Activated T-cell treated with anti-CD3 and anti-CD28 coated beads for 48 hours (primary cell): ENCODE results near the gene RAB39A.
A peak's percentile ranks its signal among the peaks of the same experiment; 100 is the strongest.
"Not testable (repeated sequence)": the region's sequence is repeated elsewhere in the genome, so short reads cannot be mapped to it uniquely, and the experiment has no call there.

Experiments used
- DNase-seq: peaks from one replicate; pipeline ENCODE4 v3.0.0-alpha.2; 2020; ENCODE audit warnings: low read depth

RAB39A gene, protein sequence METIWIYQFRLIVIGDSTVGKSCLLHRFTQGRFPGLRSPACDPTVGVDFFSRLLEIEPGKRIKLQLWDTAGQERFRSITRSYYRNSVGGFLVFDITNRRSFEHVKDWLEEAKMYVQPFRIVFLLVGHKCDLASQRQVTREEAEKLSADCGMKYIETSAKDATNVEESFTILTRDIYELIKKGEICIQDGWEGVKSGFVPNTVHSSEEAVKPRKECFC

DNA sequence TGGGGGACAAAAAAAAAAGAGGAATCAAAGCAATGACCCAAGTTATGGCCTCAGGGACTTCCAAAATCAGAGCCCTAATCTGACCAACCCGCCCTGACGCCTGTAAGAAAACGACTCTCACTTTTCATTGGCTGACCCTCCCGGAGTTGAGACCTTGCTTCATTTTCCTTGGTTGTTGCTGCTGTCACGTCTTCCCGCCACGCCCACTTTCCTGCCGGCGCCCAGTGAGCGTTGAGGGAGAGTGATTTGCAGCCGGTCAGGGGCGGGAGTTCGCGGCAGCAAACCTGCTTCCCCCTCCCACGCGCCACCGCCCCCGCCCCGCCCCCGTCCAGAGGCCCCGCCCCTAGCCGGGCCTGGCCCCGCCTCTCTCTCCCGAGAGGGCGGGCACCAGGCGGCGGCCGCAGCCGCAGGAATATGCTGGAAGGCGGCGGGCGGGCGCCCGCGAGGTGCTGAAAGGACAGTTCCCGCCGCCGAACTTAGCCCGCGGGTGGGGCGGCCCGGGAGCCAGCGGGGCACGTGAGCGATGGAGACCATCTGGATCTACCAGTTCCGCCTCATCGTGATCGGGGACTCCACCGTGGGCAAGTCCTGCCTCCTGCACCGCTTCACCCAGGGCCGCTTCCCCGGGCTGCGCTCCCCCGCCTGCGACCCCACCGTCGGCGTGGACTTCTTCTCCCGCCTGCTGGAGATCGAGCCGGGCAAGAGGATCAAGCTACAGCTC, at the start of gene RAB39A:
RAB39A (plus strand) TSS at position 403 of the 721 bp plus-strand sequence; CDS start at position 524, 121 bp downstream.
- DNase-seq: peak; percentile 64

- not testable (repeated sequence) for DNase-seq
Observed at GRCh38 chr11:107881471-107881870, 46.8 kb upstream of the RAB39A start.

GRCh38 chr11:107882095-107882820, 46.0 kb upstream of the RAB39A start:
- DNase-seq: no peak

- DNase-seq: no peak
Observed at GRCh38 chr11:107898270-107898669, 30.0 kb upstream of the RAB39A start.

DNA sequence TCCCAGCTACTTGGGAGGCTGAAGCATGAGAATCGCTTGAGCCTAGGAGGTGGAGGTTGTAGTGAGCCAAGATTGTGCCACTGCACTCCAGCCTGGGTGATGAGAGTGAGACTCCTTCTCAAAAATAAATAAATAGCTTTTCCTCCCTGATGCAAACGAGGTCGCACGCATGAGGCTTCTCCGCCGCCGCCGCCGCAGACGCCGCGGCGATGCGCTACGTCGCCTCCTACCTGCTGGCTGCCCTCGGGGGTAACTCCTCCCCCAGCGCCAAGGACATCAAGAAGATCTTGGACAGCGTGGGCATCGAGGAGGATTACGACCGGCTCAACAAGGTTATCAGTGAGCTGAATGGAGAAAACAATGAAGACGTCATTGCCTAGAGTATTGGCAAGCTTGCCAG, 20.0 kb upstream of the RAB39A start:
- no peak for DNase-seq

- DNase-seq: not testable (repeated sequence)
Observed at GRCh38 chr11:107912415-107912814, 15.8 kb upstream of the RAB39A start.

- no peak for DNase-seq
Observed at GRCh38 chr11:107915229-107915628, 13.0 kb upstream of the RAB39A start.

DNA sequence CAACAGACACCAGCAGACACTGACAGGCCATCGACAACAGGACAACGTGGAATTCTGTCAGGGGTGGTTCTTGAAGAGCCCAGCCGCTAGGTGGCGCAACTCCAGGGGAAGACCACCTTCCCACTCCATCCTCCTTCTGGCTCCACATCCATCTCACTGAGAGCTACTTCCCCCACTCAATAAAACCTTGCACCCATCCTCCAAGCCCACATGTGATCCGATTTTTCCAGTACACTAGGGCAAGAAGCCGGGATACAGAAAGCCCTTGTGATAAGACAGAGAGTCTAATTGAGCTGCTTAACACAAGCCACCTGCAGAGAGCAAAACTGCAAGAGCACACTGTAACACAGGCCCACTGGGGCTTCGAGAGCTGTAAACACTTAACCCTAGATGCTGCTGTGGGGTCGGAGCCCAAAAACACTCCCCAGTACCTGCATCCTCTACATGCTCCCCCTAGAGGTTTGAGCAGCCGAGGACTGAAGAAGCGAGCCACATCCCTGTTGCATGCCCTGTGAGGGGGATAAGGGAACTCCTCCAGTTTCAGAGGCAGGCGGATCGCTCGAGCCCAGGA, 11.5 kb upstream of the RAB39A start:
- peak; percentile 17 for DNase-seq

DNA sequence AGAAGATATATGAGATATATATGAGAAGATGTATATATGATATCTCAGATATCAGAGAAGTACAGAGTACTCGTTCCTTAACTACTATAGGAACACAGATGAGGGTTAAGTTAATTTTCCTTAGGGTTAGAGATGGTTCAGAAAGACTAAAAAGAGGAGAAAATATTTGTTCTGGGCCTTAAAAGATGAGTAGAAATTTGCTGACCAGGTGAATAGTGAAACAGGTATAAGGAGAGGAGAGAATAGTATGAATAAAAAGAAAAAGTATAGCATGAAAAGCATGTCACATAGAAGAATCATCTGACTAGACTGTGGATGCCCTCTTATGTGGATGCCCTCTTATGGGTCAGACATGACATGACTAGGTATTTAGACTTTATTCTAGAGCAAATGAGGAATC, 6.3 kb upstream of the RAB39A start:
- no peak for DNase-seq

GRCh38 chr11:107923519-107923918, 4.7 kb upstream of the RAB39A start:
- not testable (repeated sequence) for DNase-seq

- DNase-seq: no peak
Observed at GRCh38 chr11:107924306-107924705, 3.9 kb upstream of the RAB39A start.

DNA sequence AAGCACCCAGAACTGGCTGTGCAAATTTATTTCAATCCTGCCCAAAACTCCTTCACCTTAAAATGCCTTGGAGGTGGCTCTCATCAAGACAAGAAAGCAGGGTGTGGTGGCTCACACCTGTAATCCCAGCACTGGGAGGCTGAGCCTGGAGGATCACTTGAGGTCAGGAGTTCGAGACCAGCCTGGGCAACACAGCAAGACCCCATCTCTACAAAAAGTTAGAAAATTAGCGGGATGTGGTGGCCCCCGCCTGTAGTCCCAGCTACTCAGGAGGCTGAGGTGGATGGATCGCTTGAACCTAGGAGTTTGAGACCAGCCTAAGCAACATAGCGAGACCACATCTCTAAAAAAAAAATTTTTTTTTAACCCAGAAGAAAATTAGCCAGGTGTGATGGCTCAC, 689 bp upstream of the RAB39A start:
- DNase-seq: no peak

- no peak for DNase-seq
Observed at GRCh38 chr11:107928767-107929507, 689 bp downstream of the RAB39A start.

DNA sequence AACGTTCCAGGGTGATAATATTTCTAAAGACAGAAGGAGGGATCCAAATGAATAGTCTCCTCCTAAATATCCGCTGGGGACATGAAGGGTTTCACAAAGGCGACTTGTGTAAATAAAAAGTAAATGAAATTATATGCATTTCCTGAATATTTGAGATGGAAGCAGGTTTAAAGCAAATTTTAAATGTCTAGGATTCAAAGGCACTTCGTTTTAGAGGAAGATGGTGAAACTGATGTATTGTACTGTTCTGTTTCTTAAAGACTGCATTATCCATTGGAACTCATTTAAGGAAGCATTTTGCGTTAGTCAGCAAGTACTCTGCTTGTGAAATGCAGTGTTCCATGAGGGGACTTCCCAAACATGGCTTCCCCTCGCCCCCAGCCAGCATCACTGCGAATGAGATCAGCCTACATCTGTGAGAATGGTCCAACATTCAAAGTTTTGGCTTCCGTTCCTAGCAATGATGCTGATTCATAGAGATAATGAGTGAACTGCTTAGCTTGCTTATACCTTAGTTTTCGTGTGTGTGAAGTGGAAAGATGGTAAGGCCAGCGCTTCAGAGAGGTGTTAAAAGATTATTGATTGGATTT, 1.5 kb downstream of the RAB39A start:
- no peak for DNase-seq

DNA sequence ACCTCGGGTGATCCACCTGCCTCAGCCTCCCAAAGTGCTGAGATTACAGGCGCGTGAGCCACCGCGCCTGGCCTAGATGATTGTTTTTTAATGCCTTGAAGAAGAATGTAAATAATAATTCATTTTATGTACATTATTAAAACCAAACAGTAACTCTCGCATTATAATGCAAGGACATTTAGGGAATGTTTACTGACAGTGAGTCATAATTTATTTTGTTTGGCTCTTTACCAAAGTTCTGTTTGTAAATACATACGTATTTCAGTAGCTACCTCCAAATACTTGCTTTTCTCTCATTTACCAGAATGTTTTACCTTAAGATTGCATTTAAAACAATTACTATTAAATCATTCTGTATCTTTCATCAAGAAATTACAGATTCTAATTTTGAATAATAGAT, 3.0 kb downstream of the RAB39A start:
- DNase-seq: no peak

- DNase-seq: no peak
Observed at GRCh38 chr11:107947904-107948303, 19.7 kb downstream of the RAB39A start.

- not testable (repeated sequence) for DNase-seq
Observed at GRCh38 chr11:107948328-107948727, 20.1 kb downstream of the RAB39A start.

- DNase-seq: no peak
Observed at GRCh38 chr11:107951155-107951554, 22.9 kb downstream of the RAB39A start.

GRCh38 chr11:107953446-107953845, 25.2 kb downstream of the RAB39A start:
- no peak for DNase-seq

GRCh38 chr11:107956543-107956942, 28.3 kb downstream of the RAB39A start:
- no peak for DNase-seq

GRCh38 chr11:107957109-107957588, 28.9 kb downstream of the RAB39A start:
- DNase-seq: no peak
